Central memory CD8-positive, alpha-beta T cell (primary cell): Measurements from ENCODE around the gene COASY.
"Not testable (repeated sequence)": the region's sequence is repeated elsewhere in the genome, so short reads cannot be mapped to it uniquely, and the experiment has no call there.

Experiments used
- ATAC-seq: fragments of 150-1000 bp; cut with Tn5 transposase; replicated peaks from 2 replicates; pipeline ENCODE4 v1.10.0; 2022; ENCODE audit warnings: mild to moderate bottlenecking, moderate FRiP score, moderate number of reproducible peaks; ENCODE audit not compliant: poor library complexity, severe bottlenecking; ENCODE audit errors: extremely low read depth
- DNase-seq, 2 donors: peaks; one replicate each; pipeline ENCODE4 v3.0.0; 2021; ENCODE audit warnings: low spot score in 2 of 2
- H3K27ac Mint-ChIP-seq: one replicate; pipeline ENCODE4 v1.8.0; 2022; ENCODE audit warnings: low read depth, mild to moderate bottlenecking, moderate library complexity, mixed read lengths
- H3K27me3 Mint-ChIP-seq: one replicate; pipeline ENCODE4 v1.8.0; 2022; ENCODE audit warnings: mixed read lengths
- H3K36me3 Mint-ChIP-seq: one replicate; pipeline ENCODE4 v1.8.0; 2022; ENCODE audit warnings: mild to moderate bottlenecking, moderate library complexity, mixed read lengths; ENCODE audit not compliant: insufficient read depth
- H3K4me1 Mint-ChIP-seq: one replicate; pipeline ENCODE4 v1.8.0; 2022; ENCODE audit warnings: mixed read lengths
- H3K4me3 Mint-ChIP-seq: one replicate; pipeline ENCODE4 v1.8.0; 2022; ENCODE audit warnings: mild to moderate bottlenecking, moderate library complexity, mixed read lengths
- H3K9me3 Mint-ChIP-seq: one replicate; pipeline ENCODE4 v1.8.0; 2022; ENCODE audit warnings: mixed read lengths

COASY gene

DNA sequence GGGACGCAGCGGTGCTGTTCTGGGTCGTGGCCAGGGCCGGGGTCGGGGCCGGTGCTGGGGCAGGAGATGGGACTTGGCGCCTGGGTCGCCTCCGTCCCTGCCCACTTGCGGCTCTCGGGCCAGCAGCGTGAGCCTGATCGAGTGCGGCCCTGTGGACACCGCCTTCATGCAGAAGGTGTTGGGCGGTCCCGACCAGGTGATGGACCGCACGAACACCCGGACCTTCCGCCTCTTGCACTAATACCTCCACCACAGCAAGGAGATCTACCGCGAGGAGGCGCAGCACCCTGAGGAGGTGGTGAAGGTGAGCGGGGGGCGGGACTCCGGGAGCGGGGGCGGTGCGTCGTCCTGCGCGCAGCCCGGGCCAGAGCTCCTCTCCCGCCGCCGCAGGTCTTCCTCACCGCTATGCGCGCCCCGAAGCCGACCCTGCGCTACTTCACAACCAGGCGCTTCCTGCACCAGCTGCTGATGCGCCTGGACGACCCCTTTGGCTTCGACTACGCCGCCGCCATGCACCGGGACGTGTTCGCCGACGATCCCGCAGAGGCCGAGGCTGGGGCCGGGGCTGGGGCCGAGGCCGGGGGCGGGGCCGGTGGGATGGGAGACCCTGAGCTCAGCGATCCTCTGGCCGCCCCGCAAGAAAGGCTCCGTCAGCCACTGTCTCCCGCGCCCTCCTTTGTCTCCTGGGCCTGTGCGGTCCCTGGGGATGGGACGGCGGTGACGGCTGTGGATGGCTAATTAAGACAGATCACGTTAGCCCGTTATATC, 13.7 kb upstream of the COASY start:
- H3K4me1 Mint-ChIP-seq: peaks cover 16% of the 10 kb centered on the region

DNA sequence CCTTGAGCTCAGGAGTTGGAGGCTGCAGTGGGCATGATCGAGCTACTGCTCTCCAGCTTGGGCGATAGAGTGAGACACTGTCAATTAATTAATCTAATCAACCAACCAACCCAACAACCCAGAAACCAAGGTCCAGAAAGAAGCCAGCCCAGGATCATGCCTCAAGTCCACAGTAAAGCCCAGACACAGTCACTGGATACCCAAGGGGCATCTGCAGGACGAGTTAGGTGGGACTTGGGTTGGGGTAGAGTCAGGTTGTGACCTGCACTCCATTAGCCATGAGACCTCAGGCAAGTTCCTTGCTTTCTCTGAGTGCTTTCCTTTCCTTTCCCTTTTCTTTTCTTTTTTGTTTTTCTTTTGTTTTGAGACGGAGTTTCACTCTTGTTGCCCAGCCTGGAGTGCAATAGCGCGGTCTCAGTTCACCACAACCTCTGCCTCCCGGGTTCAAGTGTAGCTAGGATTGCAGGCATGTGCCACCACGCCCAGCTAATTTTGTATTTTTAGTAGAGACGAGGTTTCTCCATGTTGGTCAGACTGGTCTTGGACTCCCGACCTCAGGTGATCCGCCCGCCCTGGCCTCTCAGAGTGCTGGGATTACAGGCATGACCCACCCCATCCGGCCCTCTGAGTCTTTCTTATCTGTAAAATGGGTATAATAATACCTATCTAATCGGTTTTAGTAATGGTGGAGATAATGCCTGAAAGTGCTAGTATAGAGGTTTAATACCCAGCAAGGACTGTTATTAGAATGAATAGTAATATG, 12.8 kb upstream of the COASY start:
- ATAC-seq (no peak), DNase-seq (no peak)
- Mint-ChIP-seq H3K27ac (no peak overlapping the region), H3K4me1 (peaks cover 19% of the 10 kb centered on the region), H3K27me3 (no peaks in the 10 kb centered on the region), H3K4me3 (peak overlapping the region; percentile 41), H3K9me3 (no peaks in the 10 kb centered on the region), H3K36me3 (peaks cover 6% of the 10 kb centered on the region)

More for the DNA sequence above, 13.7 kb upstream of the COASY start:
- ATAC-seq (peak; percentile 73), DNase-seq (peak; percentile 40 to 61)
- H3K27me3 Mint-ChIP-seq: no peaks in the 10 kb centered on the region
- H3K36me3 Mint-ChIP-seq: peaks cover 9% of the 10 kb centered on the region
- no peaks in the 10 kb centered on the region for H3K9me3 Mint-ChIP-seq
- no peak overlapping the region for H3K4me3 Mint-ChIP-seq
- no peak overlapping the region for H3K27ac Mint-ChIP-seq

DNA sequence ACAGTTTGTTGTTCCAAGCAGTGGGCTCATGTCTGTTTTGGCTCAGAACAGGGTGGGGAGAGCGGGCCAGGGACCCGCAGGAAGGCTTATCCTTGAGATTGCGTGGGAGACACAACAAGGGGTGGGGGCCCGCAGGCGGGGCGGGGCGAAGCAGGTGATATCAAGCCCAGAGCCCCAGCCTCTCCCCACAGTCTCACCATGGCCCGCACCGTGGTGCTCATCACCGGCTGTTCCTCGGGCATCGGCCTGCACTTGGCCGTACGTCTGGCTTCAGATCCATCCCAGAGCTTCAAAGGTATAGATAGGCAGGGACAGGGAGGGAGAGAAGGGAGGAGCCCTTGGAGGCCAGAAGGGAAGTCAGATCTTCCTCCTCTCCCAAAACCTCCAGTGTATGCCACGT, 9.2 kb upstream of the COASY start, which contains the start of gene HSD17B1:
Gene HSD17B1, plus strand, starts transcription at position 188 of the 400 bp plus-strand sequence. Its CDS starts 11 bp downstream, at position 199.
- H3K36me3 Mint-ChIP-seq, H3K27me3 Mint-ChIP-seq, H3K9me3 Mint-ChIP-seq, ATAC-seq, DNase-seq: not testable (repeated sequence)
- peaks cover 38% of the 10 kb centered on the region for H3K4me1 Mint-ChIP-seq
- H3K4me3 Mint-ChIP-seq: peak within 1 kb of the TSS; percentile 88
- peak within 1 kb of the TSS; percentile 88 for H3K27ac Mint-ChIP-seq

DNA sequence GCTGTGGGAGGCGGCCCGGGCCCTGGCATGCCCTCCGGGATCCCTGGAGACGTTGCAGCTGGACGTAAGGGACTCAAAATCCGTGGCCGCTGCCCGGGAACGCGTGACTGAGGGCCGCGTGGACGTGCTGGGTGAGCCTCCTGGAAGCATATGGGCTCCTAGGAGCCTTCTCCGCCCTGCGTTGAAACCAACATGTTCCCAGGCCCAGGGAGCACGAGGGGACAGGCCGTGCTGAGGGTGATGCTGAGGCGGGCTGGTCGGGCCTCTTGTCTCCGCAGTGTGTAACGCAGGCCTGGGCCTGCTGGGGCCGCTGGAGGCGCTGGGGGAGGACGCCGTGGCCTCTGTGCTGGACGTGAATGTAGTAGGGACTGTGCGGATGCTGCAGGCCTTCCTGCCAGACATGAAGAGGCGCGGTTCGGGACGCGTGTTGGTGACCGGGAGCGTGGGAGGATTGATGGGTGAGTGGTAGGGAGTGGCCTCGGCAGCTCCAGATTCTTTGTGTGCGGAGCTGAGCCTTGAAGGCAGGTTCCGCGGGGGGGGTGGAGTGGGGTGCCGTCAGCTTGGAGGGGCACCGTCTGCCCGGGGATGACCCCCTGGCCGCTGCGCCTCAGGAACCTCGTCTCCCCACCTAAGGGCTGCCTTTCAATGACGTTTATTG, 8.7 kb upstream of the COASY start:
- Mint-ChIP-seq H3K27me3 (no peaks in the 10 kb centered on the region), H3K4me1 (peaks cover 38% of the 10 kb centered on the region), H3K27ac (peak overlapping the region; percentile 88), H3K9me3 (no peaks in the 10 kb centered on the region), H3K36me3 (peaks cover 6% of the 10 kb centered on the region), H3K4me3 (peak overlapping the region; percentile 88)
- DNase-seq (no peak), ATAC-seq (no peak)

DNA sequence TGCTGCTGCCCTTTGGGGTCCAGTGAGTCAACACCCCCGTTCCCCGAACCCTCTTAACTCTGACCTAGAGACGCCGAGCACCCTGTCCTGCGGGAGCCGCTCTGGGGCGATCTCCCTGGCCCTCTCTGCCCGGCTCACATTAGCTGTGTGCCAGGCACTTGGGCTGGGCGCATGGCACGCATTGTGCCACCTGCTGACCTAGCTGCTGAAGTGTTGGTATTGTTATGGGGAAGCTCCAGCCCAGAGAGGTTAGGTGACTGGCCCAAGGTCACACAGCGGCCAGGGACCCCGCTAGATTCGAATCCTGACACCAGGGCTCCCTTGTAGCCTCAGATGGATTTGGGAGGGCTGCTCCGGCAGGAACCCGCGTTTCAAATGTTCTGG, 8.1 kb upstream of the COASY start:
- DNase-seq (no peak), ATAC-seq (peak; percentile 12)
- Mint-ChIP-seq H3K27ac (peak overlapping the region; percentile 88), H3K4me3 (peak overlapping the region; percentile 88), H3K36me3 (peaks cover 6% of the 10 kb centered on the region), H3K9me3 (no peaks in the 10 kb centered on the region), H3K4me1 (peaks cover 35% of the 10 kb centered on the region), H3K27me3 (no peaks in the 10 kb centered on the region)

DNA sequence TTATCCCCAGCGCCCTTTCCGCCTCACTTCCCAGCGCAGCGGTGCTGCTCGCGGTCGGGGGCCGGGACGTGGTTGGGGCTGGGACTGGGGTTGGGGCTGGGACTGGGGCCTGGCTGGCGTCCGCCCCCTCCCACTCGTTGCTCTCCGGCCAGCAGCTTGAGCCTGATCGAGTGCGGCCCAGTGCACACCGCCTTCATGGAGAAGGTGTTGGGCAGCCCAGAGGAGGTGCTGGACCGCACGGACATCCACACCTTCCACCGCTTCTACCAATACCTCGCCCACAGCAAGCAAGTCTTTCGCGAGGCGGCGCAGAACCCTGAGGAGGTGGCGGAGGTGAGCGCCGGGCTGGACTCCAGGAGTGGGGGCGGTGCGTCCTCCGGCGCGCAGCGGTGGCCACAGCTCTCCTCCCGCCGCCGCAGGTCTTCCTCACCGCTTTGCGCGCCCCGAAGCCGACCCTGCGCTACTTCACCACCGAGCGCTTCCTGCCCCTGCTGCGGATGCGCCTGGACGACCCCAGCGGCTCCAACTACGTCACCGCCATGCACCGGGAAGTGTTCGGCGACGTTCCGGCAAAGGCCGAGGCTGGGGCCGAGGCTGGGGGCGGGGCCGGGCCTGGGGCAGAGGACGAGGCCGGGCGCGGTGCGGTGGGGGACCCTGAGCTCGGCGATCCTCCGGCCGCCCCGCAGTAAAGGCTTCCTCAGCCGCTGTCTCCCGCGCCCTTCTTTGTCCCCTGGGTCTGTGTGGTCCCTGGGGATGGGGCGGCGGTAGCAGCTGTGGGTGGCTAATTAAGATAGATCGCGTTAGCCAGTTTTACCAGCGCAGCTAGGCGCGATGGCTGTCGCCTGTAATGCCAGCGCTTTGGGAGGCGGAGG, 7.5 kb upstream of the COASY start:
- Mint-ChIP-seq H3K4me3 (peak overlapping the region; percentile 88), H3K36me3 (peaks cover 6% of the 10 kb centered on the region), H3K4me1 (peaks cover 29% of the 10 kb centered on the region), H3K27ac (peak overlapping the region; percentile 88), H3K9me3 (no peaks in the 10 kb centered on the region), H3K27me3 (no peaks in the 10 kb centered on the region)
- ATAC-seq (peak; percentile 87), DNase-seq (peak; percentile 55 to 62)

DNA sequence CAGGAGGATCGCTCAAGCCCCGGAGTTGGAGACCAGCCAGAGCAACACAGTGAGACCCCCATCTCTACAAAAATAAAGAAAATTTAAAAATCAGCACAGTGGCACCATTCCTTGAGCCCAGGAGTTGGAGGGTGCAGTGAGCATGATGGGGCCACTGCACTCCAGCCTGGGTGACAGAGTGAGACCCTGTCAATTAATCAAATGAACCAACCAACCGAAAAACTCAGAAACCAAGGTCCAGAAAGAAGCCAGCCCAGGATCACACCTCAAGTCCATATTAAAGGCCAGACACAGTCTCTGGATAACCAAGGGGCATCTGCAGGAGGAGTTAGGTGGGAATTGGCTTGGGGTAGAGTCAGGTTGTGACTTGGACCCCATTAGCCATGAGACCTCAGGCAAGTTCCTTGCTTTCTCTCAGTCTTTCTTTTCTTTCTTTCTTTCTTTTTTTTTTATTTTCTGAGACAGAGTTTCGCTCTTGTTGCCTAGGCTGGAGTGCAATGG, 6.8 kb upstream of the COASY start:
- Mint-ChIP-seq H3K36me3 (peaks cover 6% of the 10 kb centered on the region), H3K27me3 (no peaks in the 10 kb centered on the region), H3K9me3 (no peaks in the 10 kb centered on the region), H3K4me3 (peak overlapping the region; percentile 88), H3K4me1 (peaks cover 29% of the 10 kb centered on the region), H3K27ac (peak overlapping the region; percentile 88)
- DNase-seq: no peak
- peak; percentile 8 for ATAC-seq

DNA sequence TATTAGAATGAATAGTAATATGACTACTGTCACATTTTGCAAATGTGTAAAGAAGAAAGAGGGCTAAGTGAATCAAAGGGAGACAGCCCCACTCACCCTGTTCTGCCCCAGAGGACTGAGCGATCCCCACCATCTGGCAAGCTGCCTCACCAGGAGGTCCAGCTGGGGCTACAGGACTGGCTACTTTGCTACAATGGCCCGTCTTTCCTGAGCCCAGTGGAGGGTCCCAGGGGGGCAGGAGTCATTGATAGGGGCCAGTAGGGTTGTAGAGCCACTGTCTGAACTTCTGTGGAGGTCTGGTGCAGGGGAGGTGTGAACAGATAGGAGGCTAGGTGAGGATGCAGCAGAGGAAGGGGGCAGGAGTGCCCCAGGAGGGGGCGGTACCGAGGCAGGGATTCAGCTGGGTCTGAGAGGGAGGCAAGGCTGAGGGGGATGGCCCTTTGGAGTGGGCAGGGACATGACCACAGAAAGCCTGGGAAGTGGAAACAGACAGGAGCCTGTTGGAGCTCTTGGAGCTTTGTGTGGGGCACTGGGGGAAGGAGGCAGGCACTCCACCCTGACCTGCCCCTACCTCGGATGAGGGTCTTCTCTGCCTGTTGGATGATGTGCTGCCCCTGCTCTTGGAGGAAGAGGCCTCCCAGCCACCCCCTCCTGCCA, 5.9 kb upstream of the COASY start:
- peak overlapping the region; percentile 88 for H3K4me3 Mint-ChIP-seq
- H3K36me3 Mint-ChIP-seq, H3K9me3 Mint-ChIP-seq, H3K27me3 Mint-ChIP-seq, ATAC-seq, DNase-seq: not testable (repeated sequence)
- H3K4me1 Mint-ChIP-seq: peaks cover 24% of the 10 kb centered on the region
- peak overlapping the region; percentile 88 for H3K27ac Mint-ChIP-seq

DNA sequence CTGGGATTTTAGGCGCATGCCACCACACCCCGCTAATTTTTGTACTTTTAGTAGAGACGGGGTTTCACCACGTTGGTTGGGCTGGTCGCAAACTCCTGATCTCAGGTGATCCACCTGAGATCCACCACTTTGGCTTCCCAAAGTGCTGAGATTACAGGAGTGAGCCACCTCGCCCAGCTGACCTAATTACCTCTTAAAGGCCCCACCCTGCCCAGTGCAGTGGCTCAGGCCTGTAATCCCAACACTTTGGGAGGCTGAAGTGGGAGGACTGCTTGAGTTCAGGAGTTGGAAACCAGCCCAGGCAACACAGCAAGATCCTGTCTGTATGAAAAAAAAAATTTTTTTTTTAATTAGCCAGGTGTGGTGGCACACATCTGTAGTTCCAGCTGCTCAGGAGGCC, 2.9 kb upstream of the COASY start:
- DNase-seq (no peak), ATAC-seq (no peak)
- no peaks in the 10 kb centered on the region for H3K27me3 Mint-ChIP-seq
- H3K27ac Mint-ChIP-seq: no peak overlapping the region
- peaks cover 42% of the 10 kb centered on the region for H3K4me1 Mint-ChIP-seq
- no peaks in the 10 kb centered on the region for H3K9me3 Mint-ChIP-seq
- H3K36me3 Mint-ChIP-seq: peaks cover 11% of the 10 kb centered on the region
- no peak overlapping the region for H3K4me3 Mint-ChIP-seq

DNA sequence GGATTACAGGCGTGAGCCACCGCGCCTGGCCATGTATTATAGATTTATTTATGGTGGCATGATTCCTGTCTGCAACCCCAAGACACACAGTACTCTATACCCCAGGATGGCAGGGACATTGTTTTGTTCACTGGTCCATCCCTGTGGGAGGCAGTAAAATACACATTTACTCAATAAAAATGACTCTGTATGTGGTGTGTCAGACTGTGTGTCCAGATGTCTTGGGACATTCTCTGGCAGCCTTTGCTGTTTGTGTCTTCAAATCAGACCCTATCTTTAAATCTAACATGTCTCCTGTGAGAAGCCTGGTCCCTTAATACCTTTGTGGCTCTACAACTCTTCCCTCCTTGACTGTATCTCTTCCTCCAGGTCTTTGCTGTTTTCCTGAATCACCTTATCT, 1.7 kb upstream of the COASY start:
- H3K27ac Mint-ChIP-seq: peak overlapping the region; percentile 44

DNA sequence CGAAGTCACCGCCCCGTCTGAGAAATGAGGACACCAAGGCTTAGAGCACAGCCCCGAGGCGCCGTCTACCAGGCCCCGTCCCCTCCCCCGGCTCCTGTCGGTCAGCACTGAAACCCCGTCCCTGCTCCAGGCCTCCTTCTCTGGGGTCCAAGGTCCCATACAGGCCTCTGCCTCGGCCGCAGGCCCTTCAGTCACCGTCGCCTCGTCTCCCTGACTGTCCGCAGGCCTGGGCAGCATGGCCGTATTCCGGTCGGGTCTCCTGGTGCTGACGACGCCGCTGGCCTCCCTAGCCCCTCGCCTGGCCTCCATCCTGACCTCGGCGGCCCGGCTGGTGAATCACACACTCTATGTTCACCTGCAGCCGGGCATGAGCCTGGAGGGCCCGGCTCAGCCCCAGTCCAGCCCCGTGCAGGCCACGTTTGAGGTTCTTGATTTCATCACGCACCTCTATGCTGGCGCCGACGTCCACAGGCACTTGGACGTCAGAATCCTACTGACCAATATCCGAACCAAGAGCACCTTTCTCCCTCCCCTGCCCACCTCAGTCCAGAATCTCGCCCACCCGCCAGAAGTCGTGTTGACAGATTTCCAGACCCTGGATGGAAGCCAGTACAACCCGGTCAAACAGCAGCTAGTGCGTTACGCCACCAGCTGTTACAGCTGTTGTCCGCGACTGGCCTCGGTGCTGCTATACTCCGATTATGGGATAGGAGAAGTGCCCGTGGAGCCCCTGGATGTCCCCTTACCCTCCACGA, 617 bp downstream of the COASY start:
- Mint-ChIP-seq H3K4me3 (peak overlapping the region; percentile 89), H3K36me3 (peaks cover 21% of the 10 kb centered on the region), H3K27ac (peak overlapping the region; percentile 96), H3K4me1 (peaks cover 36% of the 10 kb centered on the region), H3K27me3 (no peaks in the 10 kb centered on the region), H3K9me3 (no peaks in the 10 kb centered on the region)
- DNase-seq (no peak), ATAC-seq (no peak)

More for the DNA sequence above, 1.7 kb upstream of the COASY start:
- H3K4me3 Mint-ChIP-seq: no peak overlapping the region
- H3K36me3 Mint-ChIP-seq: peaks cover 11% of the 10 kb centered on the region
- ATAC-seq (no peak), DNase-seq (no peak)
- H3K4me1 Mint-ChIP-seq: peaks cover 31% of the 10 kb centered on the region
- H3K9me3 Mint-ChIP-seq: no peaks in the 10 kb centered on the region
- H3K27me3 Mint-ChIP-seq: no peaks in the 10 kb centered on the region
